Fibroblast of skin of left quadriceps (primary cell): ENCODE measurements around the gene CRLF1.

Experiments
- DNase-seq, 2 experiments: peaks; one replicate each; pipeline ENCODE4 v3.0.0-alpha.2; 2013; ENCODE audit warnings: low read depth in 2 of 2

The CRLF1 gene

GRCh38 chr19:18606281-18607225 lies at the start of gene CRLF1:
TSS of gene CRLF1 (minus strand) at chr19:18606799. CDS start at chr19:18606656, 143 bp downstream.
- DNase-seq: no peak

GRCh38 chr19:18655173-18655844 lies 48.7 kb upstream of the CRLF1 start:
- no peak for DNase-seq

- no peak for DNase-seq
Observed at GRCh38 chr19:18654469-18654868, 47.9 kb upstream of the CRLF1 start.

- no peak for DNase-seq
Observed at GRCh38 chr19:18653853-18654252, 47.3 kb upstream of the CRLF1 start.

- DNase-seq: no peak
Observed at GRCh38 chr19:18651733-18652132, 45.1 kb upstream of the CRLF1 start.

GRCh38 chr19:18651300-18651699 lies 44.7 kb upstream of the CRLF1 start:
- DNase-seq: no peak

- no peak for DNase-seq
Observed at GRCh38 chr19:18650468-18651041, 44.0 kb upstream of the CRLF1 start.

GRCh38 chr19:18650021-18650390 lies 43.4 kb upstream of the CRLF1 start:
- no peak for DNase-seq

GRCh38 chr19:18649371-18650020 lies 42.9 kb upstream of the CRLF1 start:
- DNase-seq: no peak

GRCh38 chr19:18648973-18649315 lies 42.3 kb upstream of the CRLF1 start:
- DNase-seq: no peak

- no peak for DNase-seq
Observed at GRCh38 chr19:18647807-18648206, 41.2 kb upstream of the CRLF1 start.

GRCh38 chr19:18647371-18647767 lies 40.8 kb upstream of the CRLF1 start:
- DNase-seq: no peak

- no peak for DNase-seq
Observed at GRCh38 chr19:18646535-18647370, 40.2 kb upstream of the CRLF1 start.

GRCh38 chr19:18645035-18645511 lies 38.5 kb upstream of the CRLF1 start:
- no peak for DNase-seq

- no peak for DNase-seq
Observed at GRCh38 chr19:18644196-18645034, 37.8 kb upstream of the CRLF1 start.

- DNase-seq: no peak
Observed at GRCh38 chr19:18639706-18640243, 33.2 kb upstream of the CRLF1 start.

GRCh38 chr19:18637673-18638630 lies 31.4 kb upstream of the CRLF1 start:
- DNase-seq: no peak

GRCh38 chr19:18636969-18637629 lies 30.5 kb upstream of the CRLF1 start, which contains the start of gene KLHL26:
TSS of gene KLHL26 (plus strand) at chr19:18637028. CDS start at chr19:18637055, 27 bp downstream.
- no peak for DNase-seq
